GM19328 (cell line): ENCODE measurements around the gene CXCL13.
"Not testable (repeated sequence)": the region's sequence is repeated elsewhere in the genome, so short reads cannot be mapped to it uniquely, and the experiment has no call there.

Experiments used
- ATAC-seq: cut with Tn5 transposase; IDR thresholded peaks from one replicate; pipeline ENCODE4 v1.9.1; 2021; ENCODE audit warnings: mild to moderate bottlenecking, moderate library complexity; ENCODE audit not compliant: unreplicated experiment

CXCL13 gene

DNA sequence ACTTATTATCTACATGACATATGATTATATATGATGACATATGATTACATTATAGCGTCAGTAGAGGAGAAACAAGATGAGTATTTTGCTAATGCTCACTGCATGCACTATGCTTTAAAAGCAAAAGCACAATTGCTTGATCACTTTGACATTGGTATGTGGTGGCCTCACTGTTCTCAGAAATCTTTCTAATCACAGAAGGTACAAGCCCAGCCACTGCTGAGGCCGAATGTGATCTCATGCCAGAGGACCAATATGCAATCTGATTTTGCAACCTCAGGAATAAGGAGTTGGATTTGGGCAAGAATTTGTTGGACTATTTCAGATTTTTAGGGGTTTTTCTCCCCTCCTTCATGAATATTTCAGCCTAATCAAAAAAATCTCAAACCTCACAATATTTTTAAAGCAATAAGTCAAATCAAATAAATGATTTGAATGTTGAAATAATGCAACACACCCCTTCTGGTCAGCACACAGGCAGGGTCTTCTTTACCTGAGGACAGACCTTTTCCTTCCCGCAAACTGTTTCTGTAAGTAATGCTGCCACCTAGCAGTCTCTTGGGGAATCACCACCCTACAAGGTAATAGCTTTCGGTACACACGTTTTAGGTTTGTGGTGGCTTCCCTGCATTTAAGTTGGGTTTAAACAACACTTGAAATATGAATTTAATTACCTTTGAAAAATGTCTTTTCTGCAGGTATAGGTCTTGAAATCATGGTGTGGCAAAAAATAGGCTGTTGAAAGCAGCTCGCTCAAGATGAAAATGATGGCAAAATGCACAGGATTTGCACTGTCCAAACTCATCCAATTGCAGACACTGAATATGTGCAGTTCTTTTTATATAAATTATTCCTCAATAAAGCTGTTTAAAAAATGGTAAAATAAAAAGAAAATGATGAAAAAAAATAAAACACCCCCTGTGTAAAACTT lies 4.8 kb upstream of the CXCL13 start:
- ATAC-seq, result no peak

GRCh38 chr4:77601614-77602187 lies 3.9 kb upstream of the CXCL13 start:
- ATAC-seq, result no peak

- no peak for ATAC-seq
Measured at GRCh38 chr4:77613267-77613666, 7.6 kb downstream of the CXCL13 start.

DNA sequence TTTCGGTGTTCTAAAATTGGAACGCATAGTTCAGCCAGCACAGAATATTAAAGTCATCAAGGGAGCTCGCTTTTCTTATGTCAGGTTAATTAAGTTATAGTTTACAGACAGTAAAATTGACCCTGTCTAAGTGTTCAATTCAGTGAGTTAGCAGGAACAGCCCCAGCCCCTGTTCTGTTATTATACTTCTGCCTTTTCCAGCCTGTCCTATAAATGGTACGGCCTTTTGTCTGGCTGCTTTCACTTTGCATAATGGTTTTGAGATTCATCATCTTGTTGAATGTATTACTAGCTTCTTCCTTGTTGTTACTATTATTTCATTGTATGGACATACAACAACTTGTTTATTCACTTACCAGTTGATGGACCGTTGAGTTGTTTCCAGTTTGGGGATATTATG lies 9.5 kb downstream of the CXCL13 start:
- no peak for ATAC-seq

- no peak for ATAC-seq
Measured at GRCh38 chr4:77617203-77617602, 11.6 kb downstream of the CXCL13 start.

- ATAC-seq, result peak; percentile 86
Measured at GRCh38 chr4:77618383-77619241, 13.0 kb downstream of the CXCL13 start.

DNA sequence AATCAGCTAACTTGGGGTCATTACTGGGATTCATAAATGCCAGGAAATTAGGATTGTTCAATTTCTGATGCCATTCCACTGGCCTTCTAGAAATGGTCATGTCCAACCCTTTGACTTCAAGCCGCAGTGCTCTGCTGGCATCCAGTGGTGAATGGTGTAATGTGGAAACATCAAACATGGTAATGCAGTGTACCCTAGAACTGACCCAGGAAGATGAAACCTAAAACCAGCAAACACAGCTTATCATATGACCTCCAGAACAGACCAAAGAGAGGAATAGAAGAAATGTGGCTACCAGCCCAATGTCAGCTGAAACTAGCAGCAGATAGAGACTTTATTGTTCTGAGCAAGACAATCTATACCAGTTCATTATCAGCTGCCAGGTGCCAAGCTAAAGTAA lies 13.8 kb downstream of the CXCL13 start:
- ATAC-seq, result no peak

DNA sequence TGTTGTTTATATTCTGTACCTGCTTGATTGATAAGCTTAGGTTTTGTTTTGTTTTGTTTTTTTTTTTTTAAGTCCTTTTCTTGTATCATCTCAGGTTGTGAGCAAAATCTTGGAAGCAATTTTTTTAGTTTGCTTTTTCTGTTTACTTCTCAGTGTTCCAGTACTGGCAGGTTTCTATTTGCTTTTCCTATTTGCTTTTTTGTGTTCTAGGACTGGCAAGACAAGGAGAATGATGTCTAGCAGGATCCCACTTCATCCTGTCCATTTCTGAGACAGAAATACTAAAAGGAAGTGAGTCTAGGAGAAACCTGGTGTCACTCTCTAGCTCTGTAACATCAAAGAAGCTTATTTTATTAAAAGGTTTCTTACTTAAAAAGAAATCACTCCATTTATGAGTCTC lies 15.6 kb downstream of the CXCL13 start:
- ATAC-seq, result no peak

DNA sequence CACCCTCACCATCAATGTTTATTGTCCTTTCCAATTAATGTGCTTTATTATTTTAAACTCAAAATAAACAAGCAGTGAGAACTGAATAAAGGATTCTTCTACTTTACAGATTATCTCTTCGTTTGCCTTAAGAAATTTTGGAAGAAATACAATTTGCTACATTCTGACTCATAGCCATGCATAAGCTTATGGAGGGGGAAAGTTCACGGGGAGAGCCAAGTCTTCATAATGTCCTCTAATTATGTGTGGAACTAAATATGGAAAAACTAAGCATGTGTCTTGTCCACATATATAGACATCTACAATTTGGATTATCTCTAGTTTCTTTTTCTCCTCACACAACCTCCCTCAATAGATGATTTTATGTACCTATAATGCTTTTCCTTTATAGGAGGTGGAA lies 17.5 kb downstream of the CXCL13 start:
- ATAC-seq, result no peak

GRCh38 chr4:77624213-77624612 lies 18.6 kb downstream of the CXCL13 start:
- no peak for ATAC-seq

- no peak for ATAC-seq
Measured at GRCh38 chr4:77625485-77625884, 19.9 kb downstream of the CXCL13 start.

DNA sequence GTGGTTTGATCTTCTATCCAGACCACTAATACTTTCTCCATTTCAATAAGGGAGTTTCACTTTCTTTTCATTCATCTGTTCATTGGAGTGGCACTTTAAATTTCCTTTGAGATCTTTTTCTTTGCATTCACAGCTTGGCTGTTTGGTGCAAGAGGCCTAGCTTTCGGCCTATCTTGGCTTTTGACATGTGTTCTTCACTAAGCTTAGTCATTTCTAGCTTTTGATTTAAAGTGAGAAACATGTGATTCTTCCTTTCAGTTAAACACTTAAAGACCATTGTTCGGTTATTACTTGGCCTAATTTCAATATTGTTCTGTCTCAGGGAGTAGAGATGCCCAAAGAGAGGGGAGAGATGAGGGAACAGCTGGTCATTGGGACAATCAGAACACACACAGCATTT lies 24.3 kb downstream of the CXCL13 start:
- ATAC-seq, result no peak

DNA sequence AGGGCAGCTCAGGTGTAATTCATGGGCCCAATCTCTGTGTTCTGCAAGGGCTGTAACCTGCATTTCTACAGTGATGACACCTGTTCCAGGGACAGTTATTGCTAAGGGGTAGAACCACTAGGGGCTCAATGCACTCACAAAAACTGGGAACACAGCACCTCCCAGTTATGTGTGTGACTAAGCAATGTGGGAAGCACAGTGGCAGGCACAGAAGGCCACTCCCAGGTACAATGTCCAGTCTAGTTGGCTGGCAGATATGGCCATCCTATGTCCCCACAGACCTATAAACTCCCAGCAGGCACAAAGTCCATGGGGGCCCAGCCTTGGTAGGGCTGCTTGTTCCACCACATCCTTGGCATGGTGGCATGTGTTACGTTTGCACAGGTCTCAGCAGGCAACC lies 25.7 kb downstream of the CXCL13 start:
- no peak for ATAC-seq

- ATAC-seq, result no peak
Measured at GRCh38 chr4:77634132-77634785, 28.6 kb downstream of the CXCL13 start.

DNA sequence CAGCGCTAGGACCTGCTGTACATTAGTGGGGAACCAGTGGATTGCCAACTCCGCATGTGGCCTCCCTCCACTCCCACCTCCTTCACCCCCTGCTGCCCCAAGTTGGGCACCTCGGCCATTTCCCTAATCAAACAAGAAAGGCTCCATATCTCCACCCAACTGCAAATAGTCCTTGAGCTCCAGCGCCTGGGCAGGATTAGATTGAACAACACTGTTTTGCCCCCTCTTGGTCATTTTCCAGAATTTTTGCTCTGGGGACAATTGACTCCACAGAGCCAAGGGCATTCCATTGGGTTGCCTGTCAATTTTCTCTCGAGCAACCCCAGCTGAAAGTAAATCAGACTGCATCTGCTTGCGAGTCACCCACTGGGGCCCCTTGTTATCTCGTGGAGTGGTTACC lies 29.6 kb downstream of the CXCL13 start:
- ATAC-seq, result no peak

DNA sequence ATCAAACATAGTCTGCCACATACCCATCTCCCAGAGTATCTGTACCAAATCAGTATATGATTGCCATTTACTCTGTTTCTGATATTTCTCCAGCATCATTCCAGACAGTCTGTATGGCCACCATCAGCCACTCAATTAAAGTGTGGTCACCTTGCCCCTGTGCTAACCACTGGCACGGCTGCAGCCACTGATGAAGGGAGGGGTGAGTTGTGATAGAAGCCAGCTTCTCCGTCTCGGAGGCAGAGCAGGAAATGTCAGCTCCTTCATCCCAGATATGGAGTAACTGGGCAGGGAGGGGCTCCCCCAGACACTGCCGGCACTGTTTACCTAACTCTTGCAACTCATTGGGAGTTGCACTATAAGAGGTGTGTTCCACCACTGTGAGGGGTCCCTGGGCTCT lies 30.3 kb downstream of the CXCL13 start:
- ATAC-seq, result no peak

- no peak for ATAC-seq
Measured at GRCh38 chr4:77636902-77637301, 31.3 kb downstream of the CXCL13 start.

GRCh38 chr4:77644069-77644468 lies 38.4 kb downstream of the CXCL13 start:
- not testable (repeated sequence) for ATAC-seq

DNA sequence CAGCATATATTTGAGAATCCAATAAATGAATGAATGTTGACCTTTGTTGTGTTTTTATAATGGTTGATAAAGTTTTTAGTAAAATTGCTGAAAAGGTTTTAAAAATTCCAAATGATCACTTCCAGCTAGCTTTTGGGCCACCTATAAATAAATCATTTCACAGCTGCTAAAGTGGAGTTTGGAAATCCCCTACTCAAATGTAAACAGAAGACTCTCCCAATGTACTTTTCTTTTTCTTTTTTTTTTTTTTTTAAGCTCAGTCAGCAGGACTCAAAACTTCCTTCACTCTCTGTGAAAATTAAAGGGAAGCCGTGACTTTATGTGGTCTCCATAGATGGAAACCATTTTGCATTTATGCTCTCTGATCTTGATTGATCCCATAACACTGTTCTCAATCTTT lies 45.2 kb downstream of the CXCL13 start:
- ATAC-seq, result no peak

DNA sequence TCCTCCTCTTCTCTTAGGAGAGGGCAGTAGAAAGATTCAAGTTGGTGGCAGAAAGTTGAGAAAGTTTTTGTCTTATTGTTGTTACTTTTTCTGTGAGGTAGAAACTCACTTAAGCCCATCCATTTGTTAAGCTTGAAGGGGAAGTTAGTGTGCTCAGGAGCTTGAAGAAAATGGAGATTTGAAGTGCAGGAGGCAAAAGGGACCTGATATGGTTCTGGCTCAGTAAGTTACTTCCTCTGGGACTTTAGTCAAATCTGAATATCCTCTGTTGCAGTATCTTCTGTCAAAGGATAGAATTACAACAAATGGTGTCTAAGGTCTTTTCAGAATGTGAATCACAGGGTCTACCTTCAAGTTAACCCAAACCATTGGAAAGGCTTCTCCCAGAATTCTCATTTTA lies 46.2 kb downstream of the CXCL13 start:
- no peak for ATAC-seq
